Spinal cord (tissue), 10 donors: ENCODE data around the gene CD163L1. TPM values are rescaled to one million over a fixed set of nuclear protein-coding genes. Genes with fewer than 3 reads are reported as not detected.

Experiments
- DNase-seq, 6 donors: peaks; one replicate each; pipeline versions ENCODE4 v3.0.0 to v3.0.0-alpha.2; 2013 to 2015; ENCODE audit warnings: low spot score in 6 of 6, low read depth in 4 of 6
- H3K27ac ChIP-seq: one replicate; pipeline ENCODE4 v1.5.1; 2013; ENCODE audit warnings: low read depth, low read length, control low read depth
- H3K27me3 ChIP-seq: one replicate; pipeline ENCODE4 v1.6.1; 2013; ENCODE audit warnings: low read length; ENCODE audit not compliant: control insufficient read depth, insufficient read depth
- H3K36me3 ChIP-seq: one replicate; pipeline ENCODE4 v1.6.1; 2013; ENCODE audit warnings: low read length; ENCODE audit not compliant: control insufficient read depth, insufficient read depth
- H3K4me1 ChIP-seq: one replicate; pipeline ENCODE4 v1.6.1; 2013; ENCODE audit warnings: low read length; ENCODE audit not compliant: control insufficient read depth, insufficient read depth
- H3K4me3 ChIP-seq: one replicate; pipeline ENCODE4 v1.5.1; 2013; ENCODE audit warnings: low read depth, low read length, control low read depth
- H3K9me3 ChIP-seq: one replicate; pipeline ENCODE4 v1.6.1; 2013; ENCODE audit warnings: low read length; ENCODE audit not compliant: control insufficient read depth, insufficient read depth
- WGBS: methylation state at CpG from one replicate; pipeline ENCODE4 v1.1.5; 2013; ENCODE audit warnings: missing lambda C conversion rate; ENCODE audit not compliant: insufficient coverage; 5-methylcytosine and 5-hydroxymethylcytosine counted together
- polyA plus RNA-seq, 2 donors: library from polyadenylated mRNA; unstranded; fragments of 120-200 nt; gene quantifications; one replicate each; pipeline ENCODE4 v1.2.1, GENCODE V29; 2013; ENCODE audit not compliant: insufficient read length in 2 of 2
- total RNA-seq, 2 donors: library from RNA; depleted of rRNA in 1 of 2; stranded (reverse); fragments of 120-200 nt in 1 of 2; fragments of >200 nt in 1 of 2; gene quantifications; one replicate each; pipeline versions ENCODE4 v1.2.3 to v1.2.4, GENCODE V29; 2013 to 2014
- donor health status: healthy.

Gene CD163L1
- total and polyA plus RNA-seq, 4 donors, result 1.7 to 5.4 (median 3.9) TPM

GRCh38 chr12:7431993-7432685, 11.8 kb downstream of the CD163L1 start:
- no peak for DNase-seq
- no peaks in the 10 kb centered on the region for H3K36me3 ChIP-seq
- H3K27me3 ChIP-seq, result no peaks in the 10 kb centered on the region
- H3K4me3 ChIP-seq, result no peak overlapping the region
- WGBS, result 87% methylated on average over 4 of the region's 5 CpGs
- H3K4me1 ChIP-seq, result no peaks in the 10 kb centered on the region
- H3K27ac ChIP-seq, result no peak overlapping the region
- no peaks in the 10 kb centered on the region for H3K9me3 ChIP-seq

GRCh38 chr12:7411343-7411742, 32.6 kb downstream of the CD163L1 start:
- Histone ChIP-seq H3K27me3 (no peaks in the 10 kb centered on the region), H3K4me3 (no peak overlapping the region), H3K36me3 (no peaks in the 10 kb centered on the region), H3K9me3 (no peaks in the 10 kb centered on the region), H3K4me1 (no peaks in the 10 kb centered on the region), H3K27ac (no peak overlapping the region)
- DNase-seq, result no peak
- 100% methylated on average over 1 of the region's 2 CpGs for WGBS

- peak in 1 of 6 donors; percentile 1 for DNase-seq
- no peak overlapping the region for H3K4me3 ChIP-seq
- H3K36me3 ChIP-seq, result no peaks in the 10 kb centered on the region
- H3K9me3 ChIP-seq, result no peaks in the 10 kb centered on the region
- H3K27ac ChIP-seq, result no peak overlapping the region
- no CpG with 5 or more reads among the region's 2 CpGs for WGBS
- no peaks in the 10 kb centered on the region for H3K4me1 ChIP-seq
- H3K27me3 ChIP-seq, result no peaks in the 10 kb centered on the region
Observed at GRCh38 chr12:7404275-7404674, 39.7 kb downstream of the CD163L1 start.

DNA sequence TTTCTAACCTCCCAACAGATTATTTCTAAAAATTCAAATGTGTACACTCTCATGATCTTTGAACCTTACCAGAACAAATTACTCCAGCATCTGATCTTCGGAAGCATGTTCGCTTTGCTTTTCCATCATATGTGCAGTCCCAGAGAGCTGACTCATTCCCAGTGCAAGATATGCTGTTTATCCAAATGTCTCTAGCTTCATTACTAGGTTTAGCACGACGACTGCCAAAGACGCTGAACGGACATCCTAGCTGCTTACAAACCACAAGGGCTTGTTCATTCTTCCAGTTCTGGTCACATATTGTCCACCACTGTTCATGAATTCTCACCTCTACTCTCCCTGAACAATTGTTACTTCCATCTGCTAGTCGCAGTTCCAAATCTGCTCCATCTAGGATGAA, 40.5 kb downstream of the CD163L1 start:
- H3K36me3 ChIP-seq, result no peaks in the 10 kb centered on the region
- H3K4me1 ChIP-seq, result no peaks in the 10 kb centered on the region
- no peak overlapping the region for H3K27ac ChIP-seq
- WGBS, result 82% methylated on average over 7 of the region's 7 CpGs
- H3K9me3 ChIP-seq, result no peaks in the 10 kb centered on the region
- H3K27me3 ChIP-seq, result no peaks in the 10 kb centered on the region
- no peak for DNase-seq
- H3K4me3 ChIP-seq, result no peak overlapping the region

DNA sequence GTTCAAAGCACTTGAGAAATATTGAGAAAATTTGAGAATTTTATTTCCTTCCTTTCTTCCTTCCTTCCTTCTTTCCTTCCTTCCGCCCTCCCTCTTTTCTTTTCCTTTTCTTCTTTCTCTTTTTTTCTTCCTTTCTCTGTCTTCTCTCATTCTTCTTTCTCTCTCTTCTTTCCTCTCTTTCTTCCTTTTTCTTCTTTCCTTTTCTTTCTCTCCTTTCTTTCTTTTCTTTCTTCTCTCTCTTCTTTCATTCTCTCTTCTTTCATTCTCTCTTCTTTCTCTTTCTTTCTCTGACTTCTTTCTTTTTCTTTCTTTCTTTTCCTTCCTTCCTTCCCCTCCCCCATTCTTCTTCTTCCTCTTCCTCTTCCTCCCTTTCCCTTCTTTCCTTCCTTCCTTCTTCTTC, 44.9 kb downstream of the CD163L1 start:
- DNase-seq, result no peak
- no peak overlapping the region for H3K27ac ChIP-seq
- no peaks in the 10 kb centered on the region for H3K9me3 ChIP-seq
- no peaks in the 10 kb centered on the region for H3K27me3 ChIP-seq
- 73% methylated on average over 1 of the region's 1 CpG for whole genome bisulfite sequencing
- no peaks in the 10 kb centered on the region for H3K36me3 ChIP-seq
- no peaks in the 10 kb centered on the region for H3K4me1 ChIP-seq
- no peak overlapping the region for H3K4me3 ChIP-seq

DNA sequence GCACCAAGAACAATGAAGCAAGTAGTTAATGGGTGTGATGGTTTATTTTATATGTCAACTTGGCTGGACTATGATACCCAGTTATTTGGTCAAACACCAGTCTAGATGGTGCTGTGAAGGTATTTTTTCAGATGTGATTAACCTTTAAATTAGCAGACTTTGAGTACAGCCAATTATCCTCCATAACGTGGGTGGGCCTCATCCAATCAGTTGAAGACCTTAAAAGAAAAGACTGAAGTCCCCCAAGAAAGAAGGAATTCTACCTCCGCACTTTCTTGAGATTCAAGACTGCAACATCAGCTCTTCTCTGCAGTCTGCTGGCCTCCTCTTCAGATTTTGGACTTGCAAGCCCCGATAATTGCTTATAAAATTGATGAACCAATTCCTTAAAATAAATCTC, 47.5 kb downstream of the CD163L1 start:
- Histone ChIP-seq H3K4me3 (no peak overlapping the region), H3K4me1 (no peaks in the 10 kb centered on the region), H3K27me3 (no peaks in the 10 kb centered on the region), H3K27ac (no peak overlapping the region), H3K9me3 (no peaks in the 10 kb centered on the region), H3K36me3 (no peaks in the 10 kb centered on the region)
- WGBS, result 67% methylated on average over 1 of the region's 3 CpGs
- DNase-seq, result no peak

- WGBS, result 76% methylated on average over 4 of the region's 5 CpGs
- Histone ChIP-seq H3K4me3 (no peak overlapping the region), H3K27ac (no peak overlapping the region), H3K9me3 (no peaks in the 10 kb centered on the region), H3K27me3 (no peaks in the 10 kb centered on the region), H3K4me1 (no peaks in the 10 kb centered on the region), H3K36me3 (no peaks in the 10 kb centered on the region)
- no peak for DNase-seq
Observed at GRCh38 chr12:7395950-7396349, 48.0 kb downstream of the CD163L1 start.

- no peaks in the 10 kb centered on the region for H3K4me1 ChIP-seq
- DNase-seq, result no peak
- no peaks in the 10 kb centered on the region for H3K36me3 ChIP-seq
- no peak overlapping the region for H3K27ac ChIP-seq
- H3K27me3 ChIP-seq, result no peaks in the 10 kb centered on the region
- peaks cover 3% of the 10 kb centered on the region for H3K9me3 ChIP-seq
- no CpG with 5 or more reads among the region's 1 CpG for WGBS
- H3K4me3 ChIP-seq, result no peak overlapping the region
Observed at GRCh38 chr12:7387289-7387688, 56.7 kb downstream of the CD163L1 start.

- Histone ChIP-seq H3K27me3 (no peaks in the 10 kb centered on the region), H3K36me3 (no peaks in the 10 kb centered on the region), H3K4me1 (no peaks in the 10 kb centered on the region), H3K27ac (no peak overlapping the region), H3K9me3 (peaks cover 3% of the 10 kb centered on the region), H3K4me3 (no peak overlapping the region)
- WGBS, result 100% methylated on average over 1 of the region's 1 CpG
- no peak for DNase-seq
Observed at GRCh38 chr12:7383157-7383556, 60.8 kb downstream of the CD163L1 start.

DNA sequence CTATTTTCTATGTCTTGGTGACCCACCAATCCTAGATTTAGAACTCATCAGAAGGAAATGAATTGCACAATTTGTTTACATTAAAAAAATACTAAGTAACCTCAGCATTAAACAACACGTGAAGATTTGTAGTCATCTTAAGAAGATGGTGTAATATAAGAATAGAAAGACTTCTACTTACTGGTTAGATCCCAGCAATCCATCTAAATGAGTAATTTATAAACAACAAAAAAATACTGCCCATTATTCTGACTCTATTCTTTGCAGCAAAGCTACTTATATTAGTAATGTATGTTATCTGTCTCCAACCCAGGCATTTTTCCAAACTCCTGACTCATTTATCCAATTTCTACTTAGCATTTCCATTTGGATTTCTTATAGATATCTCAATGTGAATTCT, 67.8 kb downstream of the CD163L1 start:
- no peak overlapping the region for H3K27ac ChIP-seq
- WGBS, result no CpG with 5 or more reads among the region's 1 CpG
- no peaks in the 10 kb centered on the region for H3K4me1 ChIP-seq
- no peaks in the 10 kb centered on the region for H3K36me3 ChIP-seq
- no peak for DNase-seq
- H3K9me3 ChIP-seq, result no peaks in the 10 kb centered on the region
- H3K27me3 ChIP-seq, result no peaks in the 10 kb centered on the region
- no peak overlapping the region for H3K4me3 ChIP-seq
